HG03571 (cell line): ENCODE data around the gene BBLN.
"Not testable (repeated sequence)": the region's sequence is repeated elsewhere in the genome, so short reads cannot be mapped to it uniquely, and the experiment has no call there.

ENCODE experiments used
- ATAC-seq: cut with Tn5 transposase; IDR thresholded peaks from one replicate; pipeline ENCODE4 v1.9.1; 2021; ENCODE audit not compliant: unreplicated experiment

BBLN gene

GRCh38 chr9:128124451-128124850 lies 35.6 kb upstream of the BBLN start:
- ATAC-seq = no peak

- no peak for ATAC-seq
Observed at GRCh38 chr9:128124873-128125579, 35.0 kb upstream of the BBLN start.

- no peak for ATAC-seq
Observed at GRCh38 chr9:128125580-128126354, 34.3 kb upstream of the BBLN start.

- ATAC-seq = peak; percentile 57
Observed at GRCh38 chr9:128127568-128127989, 32.5 kb upstream of the BBLN start, which contains the start of gene PTGES2. Gene PTGES2, minus strand, starts transcription at chr9:128127729. Its CDS starts 12 bp downstream, at chr9:128127717.

- ATAC-seq = peak; percentile 53
Observed at GRCh38 chr9:128127990-128128835, 31.9 kb upstream of the BBLN start.

GRCh38 chr9:128128836-128129590 lies 31.1 kb upstream of the BBLN start:
- ATAC-seq = no peak

- not testable (repeated sequence) for ATAC-seq
Observed at GRCh38 chr9:128129976-128130590, 30.0 kb upstream of the BBLN start.

GRCh38 chr9:128130651-128131050 lies 29.4 kb upstream of the BBLN start:
- ATAC-seq = not testable (repeated sequence)

GRCh38 chr9:128131346-128131745 lies 28.7 kb upstream of the BBLN start:
- not testable (repeated sequence) for ATAC-seq

- not testable (repeated sequence) for ATAC-seq
Observed at GRCh38 chr9:128132139-128132538, 27.9 kb upstream of the BBLN start.

- not testable (repeated sequence) for ATAC-seq
Observed at GRCh38 chr9:128135561-128135960, 24.5 kb upstream of the BBLN start.

- no peak for ATAC-seq
Observed at GRCh38 chr9:128136816-128137793, 23.0 kb upstream of the BBLN start.

GRCh38 chr9:128138001-128138400 lies 22.1 kb upstream of the BBLN start:
- ATAC-seq = no peak

GRCh38 chr9:128139621-128140020 lies 20.4 kb upstream of the BBLN start:
- no peak for ATAC-seq

GRCh38 chr9:128141604-128142003 lies 18.5 kb upstream of the BBLN start:
- ATAC-seq = no peak

- ATAC-seq = no peak
Observed at GRCh38 chr9:128142061-128142460, 18.0 kb upstream of the BBLN start.

- ATAC-seq = no peak
Observed at GRCh38 chr9:128142596-128142995, 17.5 kb upstream of the BBLN start.

- ATAC-seq = no peak
Observed at GRCh38 chr9:128143525-128144238, 16.4 kb upstream of the BBLN start.
